ENCODE results near the gene CPAMD8.
"Not testable (repeated sequence)": the region's sequence is repeated elsewhere in the genome, so short reads cannot be mapped to it uniquely, and the experiment has no call there.

CPAMD8 gene

DNA sequence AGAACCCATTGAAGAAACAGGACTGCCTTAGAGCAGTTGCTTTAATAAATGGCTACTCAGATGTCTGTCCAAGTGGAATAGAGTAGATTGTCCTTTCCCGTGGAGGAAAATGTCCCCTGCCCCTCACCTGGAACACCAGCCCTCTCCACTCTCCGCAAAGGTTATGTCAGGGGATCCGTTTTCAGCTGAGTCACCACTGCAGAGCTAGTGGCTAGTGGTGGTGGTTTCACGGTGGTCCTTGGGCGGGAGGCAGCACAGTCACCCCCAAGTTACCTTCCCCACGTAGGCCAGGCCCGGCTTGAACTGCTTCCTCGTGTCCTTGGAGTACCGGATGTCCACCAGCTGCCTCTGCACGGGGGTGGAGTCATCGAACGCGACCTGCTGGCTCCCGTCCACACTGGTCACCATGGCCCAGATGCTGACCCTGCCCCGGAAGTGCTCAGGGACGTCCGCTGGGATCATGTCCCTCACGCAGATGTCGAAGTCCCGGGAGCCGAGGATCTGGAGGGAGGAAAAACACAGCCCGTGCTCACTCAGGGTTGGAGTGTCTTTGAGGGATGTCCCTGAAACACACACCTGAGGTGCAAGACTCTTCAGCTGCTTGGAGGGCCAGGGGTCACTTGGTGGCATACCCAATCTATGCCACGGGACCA, 29.6 kb downstream of the CPAMD8 start:
- not testable (repeated sequence) for DNase-seq

DNA sequence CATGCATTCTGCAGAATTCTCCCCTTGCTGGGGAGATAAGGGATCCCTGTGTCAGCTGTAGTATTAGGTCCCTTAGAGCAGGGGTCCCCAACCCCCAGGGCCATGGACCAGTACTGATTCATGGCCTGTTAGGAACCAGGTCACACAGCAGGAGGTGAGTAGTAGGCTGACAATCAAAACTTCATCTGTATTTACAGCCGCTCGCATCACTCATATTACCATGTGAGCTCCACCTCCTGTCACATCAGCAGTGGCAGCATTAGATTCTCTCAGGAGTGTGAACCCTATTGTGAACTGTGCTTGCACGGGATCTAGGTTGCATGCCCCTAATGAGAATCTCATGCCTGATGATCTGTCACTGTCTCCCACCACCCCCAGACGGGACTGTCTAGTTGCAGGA, 37.9 kb downstream of the CPAMD8 start:
- DNase-seq: no peak

DNA sequence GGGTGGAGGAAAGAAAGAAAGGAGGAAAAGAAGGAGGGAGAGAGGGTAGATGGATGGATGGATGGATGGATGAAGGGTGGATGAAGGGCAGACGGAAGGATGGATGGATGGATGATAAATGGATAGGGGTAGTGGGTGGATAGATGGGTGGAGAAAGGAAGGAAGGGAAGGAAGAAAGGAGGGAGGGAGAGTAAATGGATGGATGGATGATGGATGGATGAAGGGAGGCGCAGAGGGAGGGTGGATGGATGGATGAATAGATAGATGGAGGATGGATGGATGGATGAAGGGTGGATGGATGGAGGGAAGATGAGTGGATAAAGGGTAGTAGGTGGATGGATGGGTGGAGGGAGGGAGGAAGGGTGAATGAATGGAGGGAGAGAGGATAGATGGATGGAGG, 41.2 kb downstream of the CPAMD8 start:
- no peak for DNase-seq

DNA sequence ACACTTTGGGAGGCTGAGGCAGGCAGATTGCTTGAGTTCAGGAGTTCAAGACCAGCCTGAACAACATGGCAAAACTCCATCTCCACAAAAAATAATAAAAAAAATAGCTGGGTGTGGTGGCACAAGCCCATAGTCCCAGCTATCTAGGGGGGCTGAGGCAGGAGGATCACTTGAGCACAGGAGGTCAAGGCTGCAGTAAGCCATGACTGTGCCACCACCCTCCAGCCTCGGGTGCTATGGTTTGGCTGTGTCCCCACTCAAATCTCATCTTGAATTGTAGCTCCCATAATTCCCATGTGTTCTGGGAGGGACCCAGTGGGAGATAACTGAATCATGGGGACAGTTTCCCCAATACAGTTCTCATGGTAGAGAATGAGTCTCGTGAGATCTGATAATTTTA, 44.0 kb downstream of the CPAMD8 start:
- DNase-seq: not testable (repeated sequence)

DNA sequence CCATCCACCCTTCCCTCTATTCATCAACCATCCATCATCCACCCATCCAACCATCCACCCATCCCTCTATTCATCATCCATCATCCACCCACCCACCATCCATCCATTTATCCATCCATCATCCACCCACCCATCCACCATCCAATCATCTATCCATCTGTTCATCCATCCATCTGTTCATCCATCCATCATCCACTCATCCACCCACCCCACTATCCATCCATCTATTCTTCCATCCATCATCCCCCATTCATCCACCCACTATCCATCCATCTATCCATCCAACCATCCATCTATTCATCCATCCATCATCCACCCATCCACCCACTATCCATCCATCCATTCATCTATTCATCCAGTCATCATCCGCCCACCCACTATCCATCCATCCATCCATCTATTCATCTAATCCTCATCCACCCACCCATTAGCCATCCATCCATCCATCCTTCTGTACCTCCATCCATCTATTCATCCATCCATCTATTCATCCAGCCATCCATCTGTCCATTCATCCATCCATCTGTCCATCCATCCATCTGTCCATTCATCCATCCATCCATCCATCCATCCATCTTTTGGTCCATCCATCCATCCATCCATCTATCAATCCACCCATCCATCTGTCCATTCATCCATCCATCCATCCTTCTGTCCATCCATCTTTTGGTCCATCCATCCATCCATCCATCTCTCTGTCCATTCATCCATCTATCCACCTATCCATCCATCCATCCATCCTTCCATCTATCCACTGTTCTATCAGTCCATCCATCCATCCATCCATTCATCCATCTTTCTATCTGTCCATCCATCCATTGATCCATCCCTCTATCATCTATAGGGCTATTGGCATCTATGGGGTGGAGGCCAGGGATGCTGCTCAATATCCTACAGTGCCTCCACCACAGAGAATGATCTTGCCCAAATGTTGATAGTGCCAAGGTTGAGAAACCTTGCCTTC, 47.5 kb downstream of the CPAMD8 start:
- DNase-seq: no peak

DNA sequence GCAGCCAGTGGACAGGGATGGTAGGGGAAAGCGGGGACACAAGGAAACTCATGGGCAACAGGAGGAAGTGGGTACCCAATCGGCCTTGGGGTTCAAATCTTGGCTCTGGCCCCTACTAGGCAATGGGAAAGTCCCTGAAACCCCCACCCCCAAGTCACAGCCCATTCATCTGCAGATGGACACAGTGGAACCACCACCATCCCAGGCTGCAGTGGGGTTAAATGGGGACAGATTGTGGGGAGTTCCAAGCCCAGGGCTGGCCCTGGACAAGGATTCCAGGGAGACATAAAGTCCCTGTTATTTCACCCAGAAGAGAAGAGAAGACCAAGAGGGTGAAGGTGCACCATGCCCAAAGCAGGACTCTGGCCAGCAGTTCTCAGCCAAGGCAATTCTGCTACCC, 48.5 kb downstream of the CPAMD8 start:
- DNase-seq: no peak

DNA sequence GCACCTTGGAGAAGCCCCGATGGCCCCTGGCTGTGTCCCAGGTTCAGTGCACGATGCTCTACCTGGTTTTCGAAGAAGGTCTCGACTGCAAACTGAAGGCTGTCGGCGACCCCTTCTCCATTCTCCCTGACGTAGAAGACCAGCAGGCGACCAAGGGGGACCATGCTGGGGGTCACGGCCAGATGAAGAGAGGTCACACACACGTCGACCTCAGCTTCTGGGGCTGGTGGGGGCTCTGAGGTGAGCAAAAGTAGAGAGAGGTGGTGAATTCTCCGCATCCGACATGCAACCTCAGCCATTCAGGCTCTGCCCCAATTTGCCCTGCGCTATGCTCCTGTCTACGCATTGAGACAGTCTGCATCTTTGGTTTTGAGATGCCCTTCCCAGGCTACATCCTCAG, 49.3 kb downstream of the CPAMD8 start:
- DNase-seq: no peak

DNA sequence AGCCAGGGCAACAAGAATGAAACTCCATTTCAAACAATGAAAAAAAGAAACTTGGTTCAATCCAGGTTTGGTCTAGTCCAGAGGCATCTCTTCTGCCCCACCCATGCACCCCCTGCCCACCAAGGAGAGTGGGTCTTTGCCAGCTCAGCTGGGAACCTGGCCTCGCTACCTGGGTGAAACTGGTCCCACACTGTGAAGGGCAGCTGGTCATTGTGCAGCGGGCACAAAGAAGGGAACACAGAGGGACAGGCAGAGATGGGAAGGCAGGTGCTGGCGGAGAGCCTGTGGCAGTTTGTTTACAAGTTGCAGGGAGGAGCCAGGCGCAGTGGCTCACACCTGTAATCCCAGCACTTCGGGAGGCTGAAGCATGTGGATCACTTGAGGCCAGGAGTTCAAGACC, 50.2 kb downstream of the CPAMD8 start:
- DNase-seq: no peak

DNA sequence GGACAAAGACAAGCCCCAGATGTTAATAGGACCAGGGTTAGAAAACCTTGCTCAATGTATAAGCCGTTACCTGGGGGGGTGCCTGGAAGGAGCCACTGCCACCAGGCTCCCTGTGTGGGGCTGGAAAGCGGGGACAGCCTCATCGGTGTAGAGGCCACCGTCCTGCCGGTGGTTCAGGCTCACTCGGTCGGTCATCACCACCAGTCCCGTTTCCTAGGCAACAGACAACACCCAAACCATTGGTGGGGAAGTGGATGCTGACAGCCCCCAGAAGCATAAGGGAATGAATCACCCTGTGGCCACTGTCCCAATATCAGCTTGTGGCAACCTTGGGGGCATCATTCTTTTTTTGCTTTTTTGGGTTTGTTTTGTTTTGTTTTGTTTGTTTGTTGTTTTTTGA, 55.8 kb downstream of the CPAMD8 start:
- no peak for DNase-seq

DNA sequence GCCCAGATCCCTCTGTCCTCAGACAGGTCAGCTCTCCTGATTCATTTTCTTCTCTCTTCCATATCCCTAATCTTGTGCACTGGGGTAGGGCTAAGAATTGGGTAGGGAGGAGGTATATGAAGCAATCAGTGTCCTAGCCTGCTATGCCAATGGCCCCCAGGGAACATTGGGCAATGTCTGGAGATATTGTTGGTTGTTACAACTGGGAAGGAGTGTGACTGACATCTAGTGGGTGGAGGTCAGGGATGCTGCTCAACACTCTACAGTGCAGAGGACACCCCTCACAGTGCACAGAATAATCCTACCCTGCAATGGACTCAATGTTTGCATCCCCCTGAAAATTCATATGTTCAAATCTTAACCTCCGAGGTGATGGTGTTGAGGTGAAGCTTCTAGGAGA, 57.5 kb downstream of the CPAMD8 start:
- DNase-seq: no peak

DNA sequence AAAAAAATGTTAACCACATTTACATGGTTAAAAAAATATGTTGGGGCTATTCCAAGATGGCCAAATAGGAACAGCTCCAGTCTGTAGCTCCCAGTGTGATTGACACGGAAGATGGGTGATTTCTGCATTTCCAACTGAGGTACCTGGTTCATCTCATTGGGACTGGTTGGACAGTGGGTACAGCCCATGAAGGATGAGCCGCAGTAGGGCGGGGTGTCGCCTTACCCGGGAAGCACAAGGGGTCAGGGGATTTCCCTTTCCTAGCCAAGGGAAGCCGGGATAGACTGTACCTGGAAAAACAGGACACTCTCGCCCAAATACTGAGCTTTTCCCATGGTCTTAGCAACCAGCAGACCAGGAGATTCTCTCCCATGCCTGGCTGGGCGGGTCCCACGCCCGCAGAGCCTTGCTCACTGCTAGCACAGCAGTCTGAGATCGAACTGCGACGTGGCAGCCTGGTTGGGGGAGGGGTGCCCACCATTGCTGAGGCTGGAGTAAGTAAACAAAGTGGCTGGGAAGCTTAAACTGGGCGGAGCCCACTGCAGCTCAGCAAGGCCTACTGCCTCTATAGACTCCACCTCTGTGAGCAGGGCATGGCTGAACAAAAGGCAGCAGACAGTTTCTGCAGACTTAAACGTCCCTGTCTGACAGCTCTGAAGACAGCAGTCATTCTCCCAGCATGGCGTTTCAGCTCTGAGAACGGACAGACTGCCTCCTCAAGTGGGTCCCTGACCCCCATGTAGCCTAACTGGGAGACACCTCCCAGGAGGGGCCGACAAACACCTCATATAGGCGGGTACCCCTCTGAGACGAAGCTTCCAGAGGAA, 65.4 kb downstream of the CPAMD8 start:
- not testable (repeated sequence) for DNase-seq

DNA sequence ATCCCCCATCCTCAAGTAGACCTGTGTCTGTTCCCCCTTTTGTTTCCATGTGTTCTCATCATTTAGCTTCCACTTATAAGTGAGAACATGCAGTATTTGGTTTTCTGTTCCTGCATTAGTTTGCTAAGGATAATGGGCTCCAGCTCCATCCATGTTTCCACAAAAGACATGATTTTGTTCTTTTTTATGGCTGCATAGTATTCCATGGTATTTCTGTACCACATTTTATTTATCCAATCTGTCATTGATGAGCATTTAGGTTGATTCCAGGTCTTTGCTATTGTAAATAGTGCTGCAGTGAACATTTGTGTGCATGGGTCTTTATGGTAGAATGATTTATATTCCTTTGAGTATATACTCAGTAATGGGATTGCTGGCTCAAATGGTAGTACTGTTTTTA, 68.3 kb downstream of the CPAMD8 start:
- not testable (repeated sequence) for DNase-seq

DNA sequence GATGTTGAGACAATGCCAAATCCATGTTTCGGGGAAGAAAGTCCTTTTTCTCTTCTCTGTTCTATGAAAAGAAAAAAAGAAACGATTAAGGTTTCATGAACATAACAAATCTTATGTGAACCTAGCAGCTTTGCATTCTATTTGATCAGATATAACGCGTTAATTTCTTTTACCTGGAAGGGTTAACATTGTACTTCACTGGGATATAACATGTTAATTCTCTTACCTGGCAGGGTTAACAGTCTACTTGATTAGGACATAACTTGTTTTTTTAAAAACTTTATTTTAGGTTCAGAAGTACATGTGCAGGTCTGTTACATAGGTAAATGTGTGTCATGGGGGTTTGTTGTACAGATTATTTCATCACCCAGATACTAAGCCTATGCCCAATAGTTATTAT, 68.8 kb downstream of the CPAMD8 start:
- no peak for DNase-seq

DNA sequence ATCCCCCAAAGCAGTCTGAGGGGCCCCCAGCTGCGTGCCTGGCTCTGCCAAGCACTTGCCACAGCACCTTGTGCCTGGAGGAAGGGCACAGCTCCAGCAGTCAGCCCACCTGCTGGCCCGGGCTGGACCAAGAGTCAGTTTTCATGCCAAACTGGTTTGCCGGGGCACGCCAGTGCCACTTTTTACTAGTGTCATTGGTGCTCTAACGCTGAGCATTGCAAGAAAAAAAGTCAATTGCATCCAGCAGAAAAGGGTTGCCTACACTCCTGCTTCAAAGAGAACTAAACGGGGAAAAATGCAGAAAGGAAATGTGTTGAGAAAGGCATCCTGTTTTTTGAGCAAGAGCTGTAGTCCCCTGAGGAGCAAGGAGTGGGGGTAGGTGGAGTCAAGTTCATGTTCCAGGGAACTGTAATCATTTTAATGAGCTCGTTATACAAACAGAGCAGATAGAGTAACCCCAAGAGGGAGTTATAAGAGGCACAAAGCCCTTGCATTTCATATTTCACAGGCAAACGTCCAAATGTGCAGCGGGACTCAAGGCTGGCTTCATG, 69.4 kb downstream of the CPAMD8 start:
- DNase-seq: no peak

DNA sequence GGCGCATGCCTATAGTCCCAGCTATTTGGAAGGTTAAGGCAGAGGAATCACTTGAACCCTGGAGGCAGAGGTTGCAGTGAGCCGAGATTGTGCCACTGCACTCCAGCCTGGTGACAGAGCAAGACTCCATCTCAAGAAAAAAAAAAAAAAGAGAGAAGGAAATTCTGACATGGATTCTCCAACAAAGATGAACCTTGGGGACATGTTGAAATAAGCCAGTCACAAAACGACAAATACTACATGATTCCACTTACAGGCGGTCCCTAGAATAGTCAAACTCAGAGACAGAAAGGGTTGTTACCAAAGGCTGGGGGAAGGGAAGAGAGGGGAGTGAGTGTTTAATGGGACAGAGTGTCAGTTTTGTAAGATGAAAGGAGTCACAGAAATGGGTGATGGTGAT, 71.4 kb downstream of the CPAMD8 start:
- DNase-seq: no peak

DNA sequence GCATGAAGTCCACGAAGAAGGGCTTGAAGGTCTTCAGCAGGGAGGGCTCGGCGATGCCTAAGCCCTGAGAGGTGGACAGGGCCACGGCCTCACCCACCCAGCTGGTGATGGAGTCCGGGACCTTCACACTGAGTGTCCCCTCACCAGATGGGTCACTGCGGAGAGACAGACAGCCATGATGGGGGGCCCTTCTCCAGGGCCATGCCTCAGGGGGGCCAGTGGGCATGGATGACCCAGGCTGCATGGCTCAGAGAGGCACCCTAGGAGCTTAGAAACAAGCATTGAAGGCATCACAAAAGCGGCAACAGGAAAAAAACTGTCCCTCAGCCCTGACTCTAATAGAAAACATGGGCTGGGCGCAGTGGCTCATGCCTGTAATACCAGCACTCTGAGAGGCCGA, 74.6 kb downstream of the CPAMD8 start:
- DNase-seq: no peak

DNA sequence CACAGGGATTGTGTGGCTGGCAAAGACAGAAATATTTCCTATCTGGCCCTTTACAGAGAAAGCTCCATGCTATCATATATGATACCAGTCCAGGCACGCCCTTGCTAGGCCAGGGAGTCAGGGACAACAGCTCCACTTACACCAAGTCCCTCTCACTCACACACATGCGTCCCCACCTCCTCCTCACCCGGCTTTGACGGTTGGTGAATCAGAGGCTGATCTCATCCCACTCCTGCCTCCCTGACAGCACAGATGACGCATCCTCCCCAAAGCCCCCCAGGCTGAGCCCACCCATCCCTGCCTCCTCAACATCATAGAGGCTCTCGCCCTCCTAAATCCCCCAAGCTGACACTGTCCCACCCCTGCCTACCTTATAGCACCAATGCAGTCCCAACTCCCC, 75.1 kb downstream of the CPAMD8 start:
- DNase-seq: no peak

DNA sequence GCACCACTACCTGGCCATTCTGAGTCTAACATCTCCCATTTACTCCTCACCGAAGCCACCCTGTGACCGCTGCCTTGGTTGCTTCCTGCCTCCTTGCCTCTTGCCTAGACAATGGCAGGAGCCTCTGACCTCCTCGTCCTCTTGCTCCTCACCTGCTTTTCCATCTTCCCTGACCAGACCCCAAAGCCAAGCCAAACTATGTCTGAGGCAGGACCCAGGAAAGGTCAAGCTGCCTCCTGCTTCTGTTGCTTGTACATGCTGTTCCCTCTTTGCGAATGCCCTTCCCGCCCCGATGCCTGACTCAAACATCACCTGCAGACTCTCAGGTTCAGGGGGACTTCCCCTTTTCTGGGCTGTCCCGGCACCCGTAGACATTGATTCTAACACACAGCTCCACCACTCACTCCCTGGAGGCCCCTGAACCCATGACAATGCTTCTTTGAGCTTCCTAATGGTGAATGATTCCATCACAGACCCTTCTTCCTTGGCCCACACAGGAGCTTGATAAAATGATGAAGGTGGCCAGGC, 77.0 kb downstream of the CPAMD8 start:
- no peak for DNase-seq

DNA sequence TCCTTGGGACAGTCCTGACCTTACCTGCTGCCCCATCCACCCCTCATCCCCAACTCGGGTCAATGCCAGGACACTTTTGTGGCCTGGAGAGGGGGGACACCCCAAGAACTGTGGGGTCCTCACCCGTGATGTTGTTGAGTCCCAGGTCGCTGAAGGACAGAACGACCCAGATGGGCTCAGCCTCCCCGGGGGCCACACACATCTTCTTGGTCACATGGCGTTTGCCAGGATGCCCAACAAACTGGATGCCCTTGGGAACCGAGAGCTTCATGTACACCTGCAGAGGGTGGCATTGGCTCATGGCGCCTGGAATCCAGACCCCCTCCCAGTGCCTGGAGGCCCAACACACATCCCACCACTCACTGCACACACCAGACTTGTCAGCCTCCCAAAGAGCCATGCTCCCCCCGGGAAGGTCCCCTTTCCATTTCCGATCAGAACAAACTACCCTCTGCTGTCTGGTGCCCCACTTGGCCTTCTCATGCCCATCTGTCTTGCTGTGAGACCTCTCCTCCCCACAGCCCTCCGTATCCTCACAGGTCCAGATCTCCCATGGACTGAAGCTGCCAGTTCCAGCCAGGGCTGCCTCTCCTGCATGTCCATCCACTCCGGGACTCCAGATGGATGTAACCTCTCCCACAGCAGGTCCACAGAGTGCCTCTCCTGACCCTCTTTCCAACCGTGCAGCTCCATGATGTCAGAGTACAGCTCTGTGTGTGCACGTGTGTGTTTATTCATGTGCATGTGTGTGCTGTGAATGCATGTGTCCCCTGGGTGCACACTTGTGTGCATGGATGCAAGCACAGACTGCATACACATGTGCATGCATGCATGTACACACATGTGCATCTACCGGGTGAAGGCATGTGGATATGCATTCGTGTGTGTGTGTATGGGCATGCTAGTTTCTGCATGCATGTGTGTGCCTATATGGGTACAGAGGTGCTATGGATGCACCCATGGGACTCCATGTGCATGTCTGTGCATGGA, 79.4 kb downstream of the CPAMD8 start:
- no peak for DNase-seq

DNA sequence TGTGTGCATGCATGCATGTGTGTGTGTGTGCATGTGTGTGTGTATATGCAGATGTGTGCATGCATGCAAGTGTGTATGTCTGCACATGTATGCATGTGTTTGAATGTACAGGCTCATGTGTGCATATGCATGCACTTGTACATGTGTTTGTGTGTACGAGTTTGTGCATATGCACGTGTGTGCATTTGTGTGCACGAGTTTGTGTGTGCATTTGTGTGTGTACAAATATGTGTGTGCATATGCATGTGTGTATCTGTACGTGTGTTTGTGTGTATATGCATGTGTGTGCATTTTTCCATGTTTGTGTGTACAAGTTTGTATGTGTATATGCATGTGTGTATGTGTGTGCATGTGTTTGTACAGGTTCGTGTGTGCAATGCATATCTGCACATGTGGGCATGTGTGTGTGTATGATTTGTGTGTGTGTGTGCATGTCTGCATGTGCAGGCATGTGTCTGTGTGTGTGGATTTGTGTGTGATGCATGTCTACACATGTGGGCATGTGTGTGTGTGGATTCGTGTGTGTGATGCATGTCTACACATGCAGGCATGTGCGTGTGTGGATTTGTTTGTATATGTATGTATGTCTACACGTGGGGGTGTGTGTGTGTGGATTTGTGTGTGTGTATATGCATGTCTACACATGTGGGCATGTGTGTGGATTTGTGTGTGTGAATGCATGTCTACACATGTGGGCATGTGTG, 80.7 kb downstream of the CPAMD8 start:
- no peak for DNase-seq

DNA sequence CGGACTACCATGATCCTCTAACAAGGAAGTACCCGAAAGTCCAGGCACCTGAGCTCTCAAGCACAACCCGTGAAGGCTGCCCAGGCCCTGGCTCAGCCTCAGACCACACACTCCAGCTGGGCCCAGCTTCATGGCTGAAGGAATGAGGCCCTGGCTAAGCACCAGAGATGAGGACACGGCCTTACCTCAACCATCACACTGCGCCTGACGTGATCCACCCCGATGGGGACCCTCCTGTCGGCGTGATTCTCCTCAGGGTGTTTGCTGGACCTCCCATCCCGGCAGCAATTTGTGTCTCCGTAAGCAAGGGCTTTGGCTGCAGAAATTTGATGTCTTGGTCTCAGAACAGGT, 81.3 kb downstream of the CPAMD8 start:
- no peak for DNase-seq

Data from COR-L47 (cell line).